ENCODE data around the gene AKT1S1.

DNA sequence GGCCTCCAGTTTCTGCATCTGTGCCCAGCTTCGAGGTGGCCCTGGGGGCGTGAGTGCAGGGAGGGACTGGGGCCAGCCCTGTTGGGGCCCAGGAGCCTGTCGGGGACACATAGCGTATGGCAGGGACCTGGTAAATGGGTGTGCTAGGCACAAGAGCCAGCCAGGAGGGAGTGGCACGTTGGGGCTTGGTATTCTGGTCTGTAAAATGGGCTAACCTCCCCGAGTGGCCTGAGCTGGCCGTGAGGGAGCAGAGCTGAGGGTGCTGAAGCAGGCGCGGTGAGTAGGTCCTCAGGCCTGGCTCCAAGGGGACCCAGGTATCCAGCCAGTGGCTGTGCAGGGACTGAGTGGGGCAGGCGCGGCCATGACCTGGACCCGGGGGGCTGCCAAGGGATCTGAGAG lies 21.9 kb downstream of the AKT1S1 start:
- no peak for TF ChIP-seq EZH2 (IDR thresholded peaks at IDR 0.05; ENCODE audit: low read length, unreplicated experiment)
- no peak for TF ChIP-seq CTCF (conservative IDR thresholded peaks at IDR 0.05; ENCODE audit: low read depth, low read length)

Data from PC-3 (cell line).